K562 (cell line): ENCODE results near the gene SLA2. TPM values are rescaled to one million over a fixed set of nuclear protein-coding genes. Genes with fewer than 3 reads are reported as not detected.

Experiments used
- ARID3B ChIP-seq: fragments of 250-450 bp; sonication (Bioruptor Pico); IDR thresholded peaks from 2 replicates; pipeline ENCODE4 v1.4.0; 2020; ENCODE audit warnings: borderline replicate concordance
- ATF4 ChIP-seq: fragments of 450-650 bp; formaldehyde crosslinking; IDR thresholded peaks from 2 replicates; pipeline ENCODE4 v1.4.0; 2022; ENCODE audit warnings: mild to moderate bottlenecking, moderate library complexity
- FOXJ2 ChIP-seq: fragments of 200-800 bp; sonication (Bioruptor generic); IDR thresholded peaks from 2 replicates; pipeline ENCODE4 v1.6.1; 2016; ENCODE audit warnings: missing genetic modification characterization, missing compliant biosample characterization
- HMGXB4 ChIP-seq: sonication (generic); formaldehyde crosslinking; IDR thresholded peaks from 2 replicates; pipeline ENCODE4 v1.8.1; 2023; ENCODE audit warnings: mild to moderate bottlenecking, missing genetic modification reagents
- IRF1 ChIP-seq: sonication (generic); formaldehyde crosslinking; IDR thresholded peaks from 2 replicates; pipeline ENCODE4 v1.8.0; 2022; ENCODE audit warnings: missing genetic modification reagents, mild to moderate bottlenecking, borderline replicate concordance
- KDM1A ChIP-seq, 2 experiments: fragments of 450-650 bp; IDR thresholded peaks; 2 replicates each; pipeline ENCODE4 v1.6.1; 2016; ENCODE audit warnings: mild to moderate bottlenecking in 2 of 2
- KLF13 ChIP-seq: fragments of 450-650 bp; IDR thresholded peaks from 2 replicates; pipeline ENCODE4 v1.6.1; 2016; ENCODE audit warnings: missing genetic modification characterization, low read depth, mild to moderate bottlenecking, missing compliant biosample characterization, moderate library complexity, borderline replicate concordance
- MITF ChIP-seq: IDR thresholded peaks from 2 replicates; pipeline ENCODE4 v1.6.1; 2014; ENCODE audit warnings: antibody characterized with exemption
- NFIC ChIP-seq: fragments of 450-650 bp; IDR thresholded peaks from 2 replicates; pipeline ENCODE4 v1.6.1; 2017; ENCODE audit warnings: mild to moderate bottlenecking, inconsistent platforms
- OTX1 ChIP-seq: fragments of 450-650 bp; formaldehyde crosslinking; IDR thresholded peaks from 2 replicates; pipeline ENCODE4 v1.4.0; 2022; ENCODE audit warnings: mild to moderate bottlenecking
- POLR2AphosphoS5 ChIP-seq: IDR thresholded peaks from 2 replicates; pipeline ENCODE4 v1.6.1; 2011; ENCODE audit warnings: mild to moderate bottlenecking, low read depth, low read length, moderate library complexity; ENCODE audit not compliant: control insufficient read depth, insufficient read depth
- SMC3 ChIP-seq: conservative IDR thresholded peaks from 2 replicates; pipeline ENCODE4 v1.6.1; 2011; ENCODE audit warnings: low read depth, low read length, improper control_type of control experiment; ENCODE audit not compliant: insufficient read depth
- SNIP1 ChIP-seq: fragments of 450-650 bp; IDR thresholded peaks from 2 replicates; pipeline ENCODE4 v1.7.1; 2017; ENCODE audit warnings: low read depth, mild to moderate bottlenecking
- SOX6 ChIP-seq: fragments of 450-650 bp; IDR thresholded peaks from 2 replicates; pipeline ENCODE4 v1.6.1; 2014; ENCODE audit warnings: mild to moderate bottlenecking
- SRF ChIP-seq, 2 experiments: fragments of 250-450, 450-650 bp in 1 of 2; sonication (Bioruptor Pico) in 1 of 2; sonication (generic) in 1 of 2; formaldehyde crosslinking; IDR thresholded peaks; 2 replicates each; pipeline versions ENCODE4 v1.5.0 to v1.5.1; 2020 to 2022; ENCODE audit warnings: mild to moderate bottlenecking in 1 of 2, missing genetic modification reagents in 1 of 2
- TEAD1 ChIP-seq, 2 experiments: fragments of 450-650 bp in 1 of 2; sonication (generic) in 1 of 2; formaldehyde crosslinking; IDR thresholded peaks; 2 replicates each; pipeline versions ENCODE4 v1.4.0 to v1.8.0; 2020 to 2022; ENCODE audit warnings: mild to moderate bottlenecking in 2 of 2, missing genetic modification reagents in 1 of 2
- USF2 ChIP-seq: sonication (generic); formaldehyde crosslinking; IDR thresholded peaks from 2 replicates; pipeline ENCODE4 v1.5.0; 2020; ENCODE audit warnings: missing genetic modification reagents
- XRCC3 ChIP-seq: fragments of 450-650 bp; IDR thresholded peaks from 2 replicates; pipeline ENCODE4 v1.6.1; 2017; ENCODE audit warnings: mild to moderate bottlenecking, moderate library complexity
- ZFP1 ChIP-seq: fragments of 450-650 bp; formaldehyde crosslinking; IDR thresholded peaks from 2 replicates; pipeline ENCODE4 v1.4.0; 2020; ENCODE audit warnings: mild to moderate bottlenecking, mixed read lengths
- ZNF561 ChIP-seq: fragments of 450-650 bp; formaldehyde crosslinking; conservative IDR thresholded peaks from 2 replicates; pipeline ENCODE4 v1.4.0; 2020; ENCODE audit warnings: mild to moderate bottlenecking, moderate library complexity
- ZNF77 ChIP-seq: fragments of 250-450 bp; sonication (Bioruptor Pico); IDR thresholded peaks from 2 replicates; pipeline ENCODE4 v1.5.0; 2020
- polyA plus RNA-seq, 8 experiments: library from polyadenylated mRNA; depleted of rRNA in 4 of 8; stranded (reverse) in 5 of 8; unstranded in 3 of 8; fragments of >200 nt; fragmentation: Nextera tagmentation in 2 of 8; fragmentation: Illumina TruSeq in 1 of 8; extraction: Ambion mirVana in 2 of 8; extraction: Trizol in 1 of 8; gene quantifications; 2 replicates each; pipeline versions ENCODE4 v1.2.1 to v1.2.3, GENCODE V29; 2011 to 2014; ENCODE audit warnings: inconsistent platforms in 1 of 8, missing spikeins in 1 of 8
- total RNA-seq, 7 experiments: library from RNA; depleted of rRNA in 6 of 7; stranded (reverse); fragments of >200 nt in 6 of 7; fragmentation: Illumina TruSeq in 2 of 7; extraction: Trizol in 2 of 7; gene quantifications; 2 replicates each; pipeline versions ENCODE4 v1.2.1 to v1.2.3, GENCODE V29; 2011 to 2021; ENCODE audit warnings: low replicate concordance in 1 of 7

Gene SLA2
- total and polyA plus RNA-seq, 9 of the 15 experiments (the other 6 are each of a cell fraction or from before 2014, with no cell fraction given), result 0.07 TPM; not detected in 7

GRCh38 chr20:36574366-36575135 lies 71.4 kb downstream of the SLA2 start (continued):
- TF ChIP-seq NFIC (no peak), ZNF77 (no peak), ZNF561 (CRISPR knock-in tag) (no peak), OTX1 (CRISPR knock-in tag) (no peak), ZFP1 (CRISPR knock-in tag) (no peak), ATF4 (CRISPR knock-in tag) (no peak), MITF (no peak), KDM1A (IDR thresholded peaks at IDR 0.05) (peak in 1 of 2 experiments; percentile 55; a peak in 3 of 4 replicates), KLF13 (tag) (no peak), IRF1 (CRISPR knock-in tag) (no peak), SNIP1 (no peak), HMGXB4 (CRISPR knock-in tag) (no peak), USF2 (no peak), SMC3 (no peak), ARID3B (no peak), SRF (CRISPR knock-in tag; IDR thresholded peaks at IDR 0.05) (no peak), POLR2AphosphoS5 (peak; percentile 45; the same call in 1 of the 2 replicates), XRCC3 (no peak), FOXJ2 (tag) (no peak), TEAD1 (CRISPR knock-in tag; IDR thresholded peaks at IDR 0.05) (peak in 1 of 2 experiments; percentile 79; a peak in 1 of 4 replicates), SOX6 (peak; percentile 67; the same call in 1 of the 2 replicates)
